HG03460 (cell line): Measurements from ENCODE around the gene CFDP1.
"Not testable (repeated sequence)": the region's sequence is repeated elsewhere in the genome, so short reads cannot be mapped to it uniquely, and the experiment has no call there.

ENCODE experiments used
- ATAC-seq: cut with Tn5 transposase; IDR thresholded peaks from one replicate; pipeline ENCODE4 v1.9.1; 2021; ENCODE audit not compliant: unreplicated experiment

CFDP1 gene

GRCh38 chr16:75459691-75460090 is 26.4 kb upstream of the CFDP1 start:
- no peak for ATAC-seq

- ATAC-seq, result no peak
Observed at GRCh38 chr16:75458439-75458838, 25.1 kb upstream of the CFDP1 start.

- no peak for ATAC-seq
Observed at GRCh38 chr16:75458029-75458428, 24.7 kb upstream of the CFDP1 start.

- no peak for ATAC-seq
Observed at GRCh38 chr16:75457485-75458021, 24.2 kb upstream of the CFDP1 start.

- ATAC-seq, result no peak
Observed at GRCh38 chr16:75456971-75457370, 23.7 kb upstream of the CFDP1 start.

- ATAC-seq, result not testable (repeated sequence)
Observed at GRCh38 chr16:75456486-75456885, 23.2 kb upstream of the CFDP1 start.

- no peak for ATAC-seq
Observed at GRCh38 chr16:75455677-75456076, 22.4 kb upstream of the CFDP1 start.

GRCh38 chr16:75452464-75453190 is 19.3 kb upstream of the CFDP1 start:
- no peak for ATAC-seq

- ATAC-seq, result no peak
Observed at GRCh38 chr16:75446416-75446815, 13.1 kb upstream of the CFDP1 start.

GRCh38 chr16:75445298-75445697 is 12.0 kb upstream of the CFDP1 start:
- ATAC-seq, result no peak

GRCh38 chr16:75443298-75443697 is 10.0 kb upstream of the CFDP1 start:
- ATAC-seq, result no peak

- peak; percentile 58 for ATAC-seq
Observed at GRCh38 chr16:75433732-75434413, 570 bp upstream of the CFDP1 start.

- ATAC-seq, result no peak
Observed at GRCh38 chr16:75429621-75430403, 3.5 kb downstream of the CFDP1 start.

GRCh38 chr16:75426524-75426923 is 6.8 kb downstream of the CFDP1 start:
- not testable (repeated sequence) for ATAC-seq

- ATAC-seq, result not testable (repeated sequence)
Observed at GRCh38 chr16:75424105-75424762, 9.1 kb downstream of the CFDP1 start.

- ATAC-seq, result no peak
Observed at GRCh38 chr16:75423723-75424104, 9.6 kb downstream of the CFDP1 start.

GRCh38 chr16:75421820-75422126 is 11.5 kb downstream of the CFDP1 start:
- ATAC-seq, result no peak

GRCh38 chr16:75420987-75421819 is 12.1 kb downstream of the CFDP1 start:
- ATAC-seq, result peak; percentile 94

GRCh38 chr16:75416904-75417565 is 16.3 kb downstream of the CFDP1 start:
- no peak for ATAC-seq
